SH-SY5Y (cell line): Measurements from ENCODE around the gene SCN4B.

Experiments used
- GATA2 ChIP-seq: IDR thresholded peaks from 2 replicates; pipeline ENCODE4 v1.6.1; 2011; ENCODE audit warnings: mild to moderate bottlenecking, low read depth, low read length
- GATA3 ChIP-seq: IDR thresholded peaks from 2 replicates; pipeline ENCODE4 v1.6.1; 2011; ENCODE audit warnings: low read depth, mild to moderate bottlenecking, low read length, moderate library complexity

Gene SCN4B

GRCh38 chr11:118090545-118091162 is 62.0 kb downstream of the SCN4B start:
- TF ChIP-seq GATA2 = no peak

GRCh38 chr11:118088531-118088930 is 64.1 kb downstream of the SCN4B start:
- TF ChIP-seq GATA2 = no peak
- no peak for TF ChIP-seq GATA3

GRCh38 chr11:118087931-118088330 is 64.7 kb downstream of the SCN4B start:
- TF ChIP-seq GATA3 = no peak
- TF ChIP-seq GATA2 = no peak

- TF ChIP-seq GATA3 (no peak), GATA2 (no peak)
Measured at GRCh38 chr11:118086913-118087768, 65.5 kb downstream of the SCN4B start, which contains the start of gene SMIM35. Gene SMIM35 (minus strand): TSS chr11:118086963. CDS start chr11:118086757, 206 bp downstream.

GRCh38 chr11:118084656-118085055 is 68.0 kb downstream of the SCN4B start:
- TF ChIP-seq GATA2 = no peak
- TF ChIP-seq GATA3 = no peak

GRCh38 chr11:118084247-118084646 is 68.4 kb downstream of the SCN4B start:
- TF ChIP-seq GATA3 (no peak), GATA2 (no peak)
